DND-41 (cell line): ENCODE data around the gene NAA20.

Experiments
- EZH2 ChIP-seq: IDR thresholded peaks from 3 replicates; pipeline ENCODE4 v1.6.1; 2012; ENCODE audit warnings: borderline replicate concordance, low read depth, mild to moderate bottlenecking, moderate library complexity, low read length, inconsistent platforms; ENCODE audit not compliant: severe bottlenecking
- TF ChIP-seq, protein P1 (sequence below): IDR thresholded peaks from 2 replicates; pipeline ENCODE4 v1.5.1; 2012; ENCODE audit warnings: borderline replicate concordance, low read length, moderate library complexity, mild to moderate bottlenecking; ENCODE audit not compliant: poor library complexity, severe bottlenecking; ENCODE audit errors: extremely low read depth

GRCh38 chr20:20036756-20037155 is 19.6 kb downstream of the NAA20 start:
- TF ChIP-seq EZH2: no peak
- TF ChIP-seq, protein P1, sequence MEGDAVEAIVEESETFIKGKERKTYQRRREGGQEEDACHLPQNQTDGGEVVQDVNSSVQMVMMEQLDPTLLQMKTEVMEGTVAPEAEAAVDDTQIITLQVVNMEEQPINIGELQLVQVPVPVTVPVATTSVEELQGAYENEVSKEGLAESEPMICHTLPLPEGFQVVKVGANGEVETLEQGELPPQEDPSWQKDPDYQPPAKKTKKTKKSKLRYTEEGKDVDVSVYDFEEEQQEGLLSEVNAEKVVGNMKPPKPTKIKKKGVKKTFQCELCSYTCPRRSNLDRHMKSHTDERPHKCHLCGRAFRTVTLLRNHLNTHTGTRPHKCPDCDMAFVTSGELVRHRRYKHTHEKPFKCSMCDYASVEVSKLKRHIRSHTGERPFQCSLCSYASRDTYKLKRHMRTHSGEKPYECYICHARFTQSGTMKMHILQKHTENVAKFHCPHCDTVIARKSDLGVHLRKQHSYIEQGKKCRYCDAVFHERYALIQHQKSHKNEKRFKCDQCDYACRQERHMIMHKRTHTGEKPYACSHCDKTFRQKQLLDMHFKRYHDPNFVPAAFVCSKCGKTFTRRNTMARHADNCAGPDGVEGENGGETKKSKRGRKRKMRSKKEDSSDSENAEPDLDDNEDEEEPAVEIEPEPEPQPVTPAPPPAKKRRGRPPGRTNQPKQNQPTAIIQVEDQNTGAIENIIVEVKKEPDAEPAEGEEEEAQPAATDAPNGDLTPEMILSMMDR: no peak
